HepG2 (cell line): Measurements from ENCODE around the gene NKAIN4. TPM values are rescaled to one million over a fixed set of nuclear protein-coding genes. Genes with fewer than 3 reads are reported as not detected.

Experiments used
- ATAC-seq: fragments of 200-7000 bp; cut with Tn5 transposase; 3 replicates; pipeline ENCODE4 v1.9.1; 2020; ENCODE audit warnings: mild to moderate bottlenecking, moderate library complexity
- BruUV-seq: library from RNA; stranded (reverse); fragments of 400-500 nt; replicated peaks from 2 replicates; lab custom pipeline; 2021; lab: Mats Ljungman, UMichigan
- CTCF ChIA-PET: fragments of 300-600 bp; formaldehyde crosslinking; extraction: SDS; loops from one replicate; lab custom pipeline; 2021; ENCODE audit warnings: low total read pairs, inconsistent platforms, low intra/inter-chr PET ratio; lab: Yijun Ruan, JAX
- POLR2A ChIA-PET: fragments of 350-600 bp; sonication (Branson Sonifier 250); formaldehyde crosslinking; loops from one replicate; lab custom pipeline; 2020; ENCODE audit warnings: antibody characterized with exemption, inconsistent platforms; lab: Yijun Ruan, JAX
- DNase-seq: peaks from one replicate; pipeline ENCODE4 v3.0.0-alpha.2; 2015; ENCODE audit warnings: low spot score
- FAIRE-seq: peaks from 3 replicates; lab custom pipeline; 2011; peaks lifted over from hg19 to GRCh38; lab: Jason Lieb, UNC
- H2AFZ ChIP-seq: one replicate; pipeline ENCODE4 v1.6.1; 2011; ENCODE audit warnings: low read length, inconsistent platforms
- H3K27ac ChIP-seq: fragments of 300-600 bp; 3 replicates; pipeline ENCODE4 v1.8.0; 2011; ENCODE audit warnings: mixed run types, mild to moderate bottlenecking, mixed read lengths, low read length, inconsistent platforms; ENCODE audit not compliant: insufficient read depth; ENCODE audit errors: extremely low read length
- H3K27me3 ChIP-seq, 2 experiments: fragments of 200-600 bp in 1 of 2; 2 replicates in 1 of 2; 3 replicates in 1 of 2; pipeline versions ENCODE4 v1.6.0 to v1.8.0; 2011; ENCODE audit warnings: low read length in 2 of 2, mild to moderate bottlenecking in 2 of 2, moderate library complexity in 2 of 2, inconsistent platforms in 1 of 2; ENCODE audit not compliant: insufficient read depth in 2 of 2, control insufficient read depth in 1 of 2
- H3K36me3 ChIP-seq, 2 experiments: fragments of 200-600 bp in 1 of 2; replicated peaks in 1 of 2; 2 replicates in 1 of 2; 3 replicates in 1 of 2; pipeline versions ENCODE4 v1.5.1 to v1.8.0; 2011; ENCODE audit warnings: low read length in 2 of 2, inconsistent platforms in 1 of 2; ENCODE audit not compliant: insufficient read depth in 2 of 2, control insufficient read depth in 1 of 2
- H3K4me1 ChIP-seq: 2 replicates; pipeline ENCODE4 v1.5.1; 2012; ENCODE audit warnings: low read length, inconsistent platforms; ENCODE audit not compliant: insufficient read depth
- H3K4me2 ChIP-seq: 2 replicates; pipeline ENCODE4 v1.6.0; 2011; ENCODE audit warnings: low read depth, low read length, inconsistent platforms
- H3K4me3 ChIP-seq, 3 experiments: fragments of 200-600 bp in 1 of 3; sonication (generic), shearing (Covaris generic) in 1 of 3; replicated peaks in 1 of 3; 2 replicates each; pipeline ENCODE4 v1.5.1; 2011 to 2016; ENCODE audit warnings: low read length in 3 of 3, inconsistent platforms in 2 of 3, low read depth in 2 of 3, mild to moderate bottlenecking in 2 of 3, control low read depth in 1 of 3, mixed read lengths in 1 of 3; ENCODE audit not compliant: insufficient read depth in 1 of 3
- H3K79me2 ChIP-seq: one replicate; pipeline ENCODE4 v1.6.1; 2011; ENCODE audit warnings: low read length, inconsistent platforms; ENCODE audit not compliant: insufficient read depth
- H3K9ac ChIP-seq: 2 replicates; pipeline ENCODE4 v1.6.0; 2011; ENCODE audit warnings: mild to moderate bottlenecking, low read depth, low read length, inconsistent platforms; ENCODE audit not compliant: insufficient read depth
- H3K9me3 ChIP-seq: 2 replicates; pipeline ENCODE4 v1.5.1; 2012; ENCODE audit warnings: mild to moderate bottlenecking, low read length
- H4K20me1 ChIP-seq: 2 replicates; pipeline ENCODE4 v1.6.0; 2011; ENCODE audit warnings: inconsistent platforms, mild to moderate bottlenecking, low read length, moderate library complexity; ENCODE audit not compliant: insufficient read depth
- DMAP1 ChIP-seq: IDR thresholded peaks from 2 replicates; pipeline ENCODE4 v1.6.1; 2016
- E2F1 ChIP-seq: sonication (generic); formaldehyde crosslinking; IDR thresholded peaks from 2 replicates; pipeline ENCODE4 v1.5.0; 2020; ENCODE audit warnings: missing genetic modification reagents
- EZH2 ChIP-seq: conservative IDR thresholded peaks from 2 replicates; pipeline ENCODE4 v1.6.1; 2012; ENCODE audit warnings: mild to moderate bottlenecking, low read depth, low read length, moderate library complexity
- GFI1 ChIP-seq: sonication (generic); formaldehyde crosslinking; IDR thresholded peaks from 2 replicates; pipeline ENCODE4 v1.5.0; 2020; ENCODE audit warnings: missing genetic modification reagents, mild to moderate bottlenecking, borderline replicate concordance
- HOXA3 ChIP-seq: sonication (generic); formaldehyde crosslinking; IDR thresholded peaks from 2 replicates; pipeline ENCODE4 v1.5.0; 2020; ENCODE audit warnings: missing genetic modification reagents
- KDM6A ChIP-seq: IDR thresholded peaks from 2 replicates; pipeline ENCODE4 v1.6.1; 2016; ENCODE audit warnings: low read depth
- PAF1 ChIP-seq: IDR thresholded peaks from 2 replicates; pipeline ENCODE4 v1.6.1; 2016; ENCODE audit warnings: missing genetic modification reagents, missing compliant biosample characterization
- POLR2AphosphoS2 ChIP-seq: IDR thresholded peaks from 2 replicates; pipeline ENCODE4 v1.6.1; 2011; ENCODE audit warnings: low read depth, low read length, improper control_type of control experiment
- SMAD9 ChIP-seq: sonication (generic); formaldehyde crosslinking; IDR thresholded peaks from 2 replicates; pipeline ENCODE4 v1.5.1; 2020; ENCODE audit warnings: mild to moderate bottlenecking, missing genetic modification reagents
- SNAI1 ChIP-seq: sonication (generic); formaldehyde crosslinking; IDR thresholded peaks from 2 replicates; pipeline ENCODE4 v1.5.0; 2020; ENCODE audit warnings: mild to moderate bottlenecking, missing genetic modification reagents, borderline replicate concordance
- SP2 ChIP-seq: sonication (generic); formaldehyde crosslinking; IDR thresholded peaks from 2 replicates; pipeline ENCODE4 v1.5.1; 2020; ENCODE audit warnings: mild to moderate bottlenecking, missing genetic modification reagents
- ZNF101 ChIP-seq: sonication (generic); formaldehyde crosslinking; IDR thresholded peaks from 2 replicates; pipeline ENCODE4 v1.4.0; 2020; ENCODE audit warnings: mild to moderate bottlenecking, low read depth, missing genetic modification reagents, borderline replicate concordance
- ZNF773 ChIP-seq: sonication (generic); formaldehyde crosslinking; IDR thresholded peaks from 2 replicates; pipeline ENCODE4 v1.4.0; 2020; ENCODE audit warnings: missing genetic modification reagents, borderline replicate concordance
- ZNF800 ChIP-seq: sonication (generic); formaldehyde crosslinking; IDR thresholded peaks from 2 replicates; pipeline ENCODE4 v1.4.0; 2020; ENCODE audit warnings: missing genetic modification reagents
- WGBS: methylation state at CpG from one replicate; pipeline ENCODE4 v1.1.6; 2017; ENCODE audit warnings: low lambda C conversion rate; 5-methylcytosine and 5-hydroxymethylcytosine counted together
- in situ Hi-C: cut with HindIII; loops from 2 replicates; pipeline ENCODE4 v1.10.0; 2017; ENCODE audit warnings: low pct_unique_long_range_greater_than_20kb; ENCODE audit not compliant: extremely low pct_ligation_motif_present
- intact Hi-C: fragments of 100-400 bp; cut with micrococcal nuclease; formaldehyde crosslinking; loops from one replicate; pipeline ENCODE4 v1.10.0; 2022; ENCODE audit not compliant: unreplicated experiment
- polyA plus RNA-seq, 8 experiments: library from polyadenylated mRNA; depleted of rRNA in 3 of 8; stranded (reverse) in 7 of 8; unstranded in 1 of 8; fragments of >200 nt; fragmentation: Illumina TruSeq in 4 of 8; extraction: Trizol in 4 of 8; gene quantifications; 2 replicates each; pipeline versions ENCODE4 v1.2.1 to v1.2.3, GENCODE V29; 2011 to 2016; ENCODE audit warnings: low read depth in 4 of 8, missing spikeins in 1 of 8, mixed read lengths in 1 of 8; ENCODE audit not compliant: insufficient read depth in 1 of 8
- total RNA-seq, 5 experiments: library from RNA; depleted of rRNA; stranded (reverse); fragments of >200 nt; fragmentation: Illumina TruSeq; extraction: Trizol; gene quantifications; 2 replicates each; pipeline ENCODE4 v1.2.3, GENCODE V29; 2016; ENCODE audit warnings: low read depth in 1 of 5
- TF ChIP-seq, protein P1 (sequence below): sonication (generic); formaldehyde crosslinking; IDR thresholded peaks from 2 replicates; pipeline ENCODE4 v1.5.0; 2020; ENCODE audit warnings: mild to moderate bottlenecking, missing genetic modification reagents

NKAIN4 gene
- total and polyA plus RNA-seq, 2 of the 13 experiments (the other 11 are each of a cell fraction or from before 2014, with no cell fraction given) = not detected

DNA sequence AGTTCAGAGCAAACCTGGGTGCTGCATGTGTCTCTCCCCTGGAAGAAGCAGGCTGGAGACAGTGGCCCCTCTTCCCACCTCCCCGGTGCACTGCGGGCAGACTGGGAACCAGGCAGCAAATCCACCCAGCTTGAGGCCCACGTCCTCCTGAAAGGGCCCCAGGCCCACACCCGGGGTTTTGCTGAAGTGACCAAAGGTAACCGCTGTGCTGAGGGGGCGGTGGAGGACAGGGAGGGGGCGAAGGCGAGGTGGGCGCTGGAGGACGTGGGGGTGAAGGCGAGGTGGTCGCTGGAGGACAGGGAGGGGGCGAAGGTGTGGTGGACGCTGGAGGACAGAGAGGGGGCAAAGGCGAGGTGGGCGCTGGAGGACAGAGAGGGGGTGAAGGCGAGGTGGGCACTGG, 20.3 kb downstream of the NKAIN4 start:
- H3K36me3 ChIP-seq = no peaks in the 10 kb centered on the region
- ChIA-PET POLR2A (interaction anchor here (2.0 kb wide), 1 partner anchor 11 kb away, joined by 6 read pairs; no protein-coding TSS in a partner anchor), CTCF (no interaction called here)
- H3K4me2 ChIP-seq = no peak overlapping the region
- no peak overlapping the region for H3K9ac ChIP-seq
- intact Hi-C loops = loop anchor here (5.0 kb wide), 1 partner anchor 52 kb away; no protein-coding TSS in a partner anchor
- H3K4me1 ChIP-seq = peaks cover 56% of the 10 kb centered on the region
- WGBS = 55% methylated on average over 17 of the region's 17 CpGs
- no peak for TF ChIP-seq SP2 (CRISPR knock-in tag)
- TF ChIP-seq EZH2 = 0 out of 2 replicates have a peak, but pooled peaks have one; percentile 6
- H3K27ac ChIP-seq = no peak overlapping the region
- no peak for ATAC-seq
- H3K9me3 ChIP-seq = no peaks in the 10 kb centered on the region
- no peak overlapping the region for H2AFZ ChIP-seq
- no TSS peak for BruUV-seq
- H3K27me3 ChIP-seq = peaks cover 10 to 79% of the 10 kb centered on the region in 2 experiments; a peak in 4 of 5 replicates
- no peaks in the 10 kb centered on the region for H4K20me1 ChIP-seq
- H3K79me2 ChIP-seq = no peaks in the 10 kb centered on the region
- FAIRE-seq = no peak
- no peak for DNase-seq
- in situ Hi-C loops = no loop called here
- H3K4me3 ChIP-seq = no peak overlapping the region

- no peaks in the 10 kb centered on the region for H3K36me3 ChIP-seq
- no peaks in the 10 kb centered on the region for H3K9me3 ChIP-seq
- POLR2A ChIA-PET = no interaction called here
- no peak for FAIRE-seq
- no peak for DNase-seq
- H3K79me2 ChIP-seq = no peaks in the 10 kb centered on the region
- no peak overlapping the region for H2AFZ ChIP-seq
- no peak overlapping the region for H3K27ac ChIP-seq
- 50% methylated on average over 3 of the region's 3 CpGs for WGBS
- H3K4me1 ChIP-seq = peaks cover 48% of the 10 kb centered on the region
- H3K4me3 ChIP-seq = no peak overlapping the region
- in situ Hi-C loops = no loop called here
- intact Hi-C loops = loop anchor here (5.0 kb wide), 1 partner anchor 51 kb away; no protein-coding TSS in a partner anchor
- no peak overlapping the region for H3K4me2 ChIP-seq
- no TSS peak for BruUV-seq
- CTCF ChIA-PET = interaction anchor here (0.9 to 1.4 kb wide), 2 partner anchors 10 to 12 kb away, joined by 3 read pairs; no protein-coding TSS in a partner anchor
- H3K9ac ChIP-seq = no peak overlapping the region
- no peak for ATAC-seq
- peaks cover 10 to 76% of the 10 kb centered on the region in 2 experiments; a peak in 4 of 5 replicates for H3K27me3 ChIP-seq
- no peaks in the 10 kb centered on the region for H4K20me1 ChIP-seq
- no peak for TF ChIP-seq PAF1 (CRISPR knock-in tag)
- no peak for TF ChIP-seq SMAD9 (CRISPR knock-in tag)
- no peak for TF ChIP-seq GFI1 (CRISPR knock-in tag)
- no peak for TF ChIP-seq POLR2AphosphoS2
- no peak for TF ChIP-seq E2F1
- TF ChIP-seq, protein P1, sequence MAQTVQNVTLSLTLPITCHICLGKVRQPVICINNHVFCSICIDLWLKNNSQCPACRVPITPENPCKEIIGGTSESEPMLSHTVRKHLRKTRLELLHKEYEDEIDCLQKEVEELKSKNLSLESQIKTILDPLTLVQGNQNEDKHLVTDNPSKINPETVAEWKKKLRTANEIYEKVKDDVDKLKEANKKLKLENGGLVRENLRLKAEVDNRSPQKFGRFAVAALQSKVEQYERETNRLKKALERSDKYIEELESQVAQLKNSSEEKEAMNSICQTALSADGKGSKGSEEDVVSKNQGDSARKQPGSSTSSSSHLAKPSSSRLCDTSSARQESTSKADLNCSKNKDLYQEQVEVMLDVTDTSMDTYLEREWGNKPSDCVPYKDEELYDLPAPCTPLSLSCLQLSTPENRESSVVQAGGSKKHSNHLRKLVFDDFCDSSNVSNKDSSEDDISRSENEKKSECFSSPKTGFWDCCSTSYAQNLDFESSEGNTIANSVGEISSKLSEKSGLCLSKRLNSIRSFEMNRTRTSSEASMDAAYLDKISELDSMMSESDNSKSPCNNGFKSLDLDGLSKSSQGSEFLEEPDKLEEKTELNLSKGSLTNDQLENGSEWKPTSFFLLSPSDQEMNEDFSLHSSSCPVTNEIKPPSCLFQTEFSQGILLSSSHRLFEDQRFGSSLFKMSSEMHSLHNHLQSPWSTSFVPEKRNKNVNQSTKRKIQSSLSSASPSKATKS = no peak
- no peak for TF ChIP-seq HOXA3 (CRISPR knock-in tag)
- TF ChIP-seq SNAI1 (CRISPR knock-in tag) = no peak
- TF ChIP-seq ZNF800 = no peak
- no peak for TF ChIP-seq ZNF773 (CRISPR knock-in tag)
- no peak for TF ChIP-seq KDM6A (CRISPR knock-in tag)
- TF ChIP-seq ZNF101 (CRISPR knock-in tag) = no peak
- TF ChIP-seq DMAP1 = no peak
Observed at GRCh38 chr20:63233061-63233344, 21.3 kb downstream of the NKAIN4 start.
